ENCODE data around the gene GRB7.
"Not testable (repeated sequence)": the region's sequence is repeated elsewhere in the genome, so short reads cannot be mapped to it uniquely, and the experiment has no call there.

The GRB7 gene

GRCh38 chr17:39719563-39720355, 18.0 kb upstream of the GRB7 start:
- Histone ChIP-seq H3K27me3 (ENCODE audit: insufficient read depth, poor library complexity, severe bottlenecking) (no peaks in the 10 kb centered on the region), H3K4me3 (ENCODE audit: severe bottlenecking) (no peak overlapping the region), H3K27ac (ENCODE audit: poor library complexity, severe bottlenecking) (no peak overlapping the region), H3K4me1 (ENCODE audit: insufficient read depth, poor library complexity, severe bottlenecking) (no peaks in the 10 kb centered on the region), H3K9me3 (ENCODE audit: severe bottlenecking) (no peaks in the 10 kb centered on the region), H3K36me3 (ENCODE audit: low read depth) (peaks cover 55% of the 10 kb centered on the region)
- no peak for TF ChIP-seq CTCF (IDR thresholded peaks at IDR 0.05; ENCODE audit: poor library complexity, severe bottlenecking)
- DNase-seq (ENCODE audit: low spot score) (no peak), ATAC-seq (ENCODE audit: low read depth) (no peak)

- Histone ChIP-seq H3K4me3 (ENCODE audit: severe bottlenecking) (no peak overlapping the region), H3K9me3 (ENCODE audit: severe bottlenecking) (no peaks in the 10 kb centered on the region), H3K27me3 (ENCODE audit: insufficient read depth, poor library complexity, severe bottlenecking) (no peaks in the 10 kb centered on the region), H3K4me1 (ENCODE audit: insufficient read depth, poor library complexity, severe bottlenecking) (no peaks in the 10 kb centered on the region), H3K36me3 (ENCODE audit: low read depth) (peaks cover 45% of the 10 kb centered on the region), H3K27ac (ENCODE audit: poor library complexity, severe bottlenecking) (no peak overlapping the region)
- TF ChIP-seq CTCF (IDR thresholded peaks at IDR 0.05; ENCODE audit: poor library complexity, severe bottlenecking) = no peak
- DNase-seq (ENCODE audit: low spot score) (no peak), ATAC-seq (ENCODE audit: low read depth) (no peak)
Observed at GRCh38 chr17:39722104-39722503, 15.6 kb upstream of the GRB7 start.

- DNase-seq (ENCODE audit: low spot score) = no peak
- H3K36me3 ChIP-seq (ENCODE audit: low read depth) = peaks cover 45% of the 10 kb centered on the region
Observed at GRCh38 chr17:39722965-39723848, 14.5 kb upstream of the GRB7 start.

GRCh38 chr17:39724731-39725130, 13.0 kb upstream of the GRB7 start:
- Histone ChIP-seq H3K4me3 (ENCODE audit: severe bottlenecking) (no peak overlapping the region), H3K27me3 (ENCODE audit: insufficient read depth, poor library complexity, severe bottlenecking) (no peaks in the 10 kb centered on the region), H3K27ac (ENCODE audit: poor library complexity, severe bottlenecking) (no peak overlapping the region), H3K4me1 (ENCODE audit: insufficient read depth, poor library complexity, severe bottlenecking) (no peaks in the 10 kb centered on the region), H3K36me3 (ENCODE audit: low read depth) (peaks cover 43% of the 10 kb centered on the region), H3K9me3 (ENCODE audit: severe bottlenecking) (no peaks in the 10 kb centered on the region)
- no peak for TF ChIP-seq CTCF (IDR thresholded peaks at IDR 0.05; ENCODE audit: poor library complexity, severe bottlenecking)
- ATAC-seq (ENCODE audit: low read depth) (no peak), DNase-seq (ENCODE audit: low spot score) (no peak)

More at GRCh38 chr17:39722965-39723848, 14.5 kb upstream of the GRB7 start:
- TF ChIP-seq CTCF (IDR thresholded peaks at IDR 0.05; ENCODE audit: poor library complexity, severe bottlenecking) = no peak
- H3K27ac ChIP-seq (ENCODE audit: poor library complexity, severe bottlenecking) = no peak overlapping the region
- no peak overlapping the region for H3K4me3 ChIP-seq (ENCODE audit: severe bottlenecking)
- ATAC-seq (ENCODE audit: low read depth) = peak; percentile 41; the same call in 1 of the 3 replicates
- no peaks in the 10 kb centered on the region for H3K4me1 ChIP-seq (ENCODE audit: insufficient read depth, poor library complexity, severe bottlenecking)
- H3K9me3 ChIP-seq (ENCODE audit: severe bottlenecking) = no peaks in the 10 kb centered on the region
- no peaks in the 10 kb centered on the region for H3K27me3 ChIP-seq (ENCODE audit: insufficient read depth, poor library complexity, severe bottlenecking)

GRCh38 chr17:39725923-39726322, 11.8 kb upstream of the GRB7 start:
- H3K27me3 ChIP-seq (ENCODE audit: insufficient read depth, poor library complexity, severe bottlenecking); DNase-seq (ENCODE audit: low spot score); H3K27ac ChIP-seq (ENCODE audit: poor library complexity, severe bottlenecking); ATAC-seq (ENCODE audit: low read depth); H3K4me1 ChIP-seq (ENCODE audit: insufficient read depth, poor library complexity, severe bottlenecking); H3K4me3 ChIP-seq (ENCODE audit: severe bottlenecking); H3K9me3 ChIP-seq (ENCODE audit: severe bottlenecking): not testable (repeated sequence)
- H3K36me3 ChIP-seq (ENCODE audit: low read depth) = peaks cover 38% of the 10 kb centered on the region

Measured in RWPE2 (cell line).